ENCODE results near the gene KCNG1.

- TF ChIP-seq POLR2A (IDR thresholded peaks at IDR 0.05), result no peak
- TF ChIP-seq, protein P1, sequence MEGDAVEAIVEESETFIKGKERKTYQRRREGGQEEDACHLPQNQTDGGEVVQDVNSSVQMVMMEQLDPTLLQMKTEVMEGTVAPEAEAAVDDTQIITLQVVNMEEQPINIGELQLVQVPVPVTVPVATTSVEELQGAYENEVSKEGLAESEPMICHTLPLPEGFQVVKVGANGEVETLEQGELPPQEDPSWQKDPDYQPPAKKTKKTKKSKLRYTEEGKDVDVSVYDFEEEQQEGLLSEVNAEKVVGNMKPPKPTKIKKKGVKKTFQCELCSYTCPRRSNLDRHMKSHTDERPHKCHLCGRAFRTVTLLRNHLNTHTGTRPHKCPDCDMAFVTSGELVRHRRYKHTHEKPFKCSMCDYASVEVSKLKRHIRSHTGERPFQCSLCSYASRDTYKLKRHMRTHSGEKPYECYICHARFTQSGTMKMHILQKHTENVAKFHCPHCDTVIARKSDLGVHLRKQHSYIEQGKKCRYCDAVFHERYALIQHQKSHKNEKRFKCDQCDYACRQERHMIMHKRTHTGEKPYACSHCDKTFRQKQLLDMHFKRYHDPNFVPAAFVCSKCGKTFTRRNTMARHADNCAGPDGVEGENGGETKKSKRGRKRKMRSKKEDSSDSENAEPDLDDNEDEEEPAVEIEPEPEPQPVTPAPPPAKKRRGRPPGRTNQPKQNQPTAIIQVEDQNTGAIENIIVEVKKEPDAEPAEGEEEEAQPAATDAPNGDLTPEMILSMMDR (IDR thresholded peaks at IDR 0.05), result no peak
Measured at GRCh38 chr20:51010932-51011331, 12.0 kb downstream of the KCNG1 start.
